HepG2 (cell line): ENCODE data around the gene TNFRSF21. TPM values are rescaled to one million over a fixed set of nuclear protein-coding genes. Genes with fewer than 3 reads are reported as not detected.

ENCODE experiments used
- ATAC-seq: fragments of 200-7000 bp; cut with Tn5 transposase; 3 replicates; pipeline ENCODE4 v1.9.1; 2020; ENCODE audit warnings: mild to moderate bottlenecking, moderate library complexity
- BruUV-seq: library from RNA; stranded (reverse); fragments of 400-500 nt; replicated peaks from 2 replicates; lab custom pipeline; 2021; lab: Mats Ljungman, UMichigan
- CTCF ChIA-PET: fragments of 300-600 bp; formaldehyde crosslinking; extraction: SDS; loops from one replicate; lab custom pipeline; 2021; ENCODE audit warnings: low total read pairs, inconsistent platforms, low intra/inter-chr PET ratio; lab: Yijun Ruan, JAX
- POLR2A ChIA-PET: fragments of 350-600 bp; sonication (Branson Sonifier 250); formaldehyde crosslinking; loops from one replicate; lab custom pipeline; 2020; ENCODE audit warnings: antibody characterized with exemption, inconsistent platforms; lab: Yijun Ruan, JAX
- DNase-seq: peaks from one replicate; pipeline ENCODE4 v3.0.0-alpha.2; 2015; ENCODE audit warnings: low spot score
- FAIRE-seq: peaks from 3 replicates; lab custom pipeline; 2011; peaks lifted over from hg19 to GRCh38; lab: Jason Lieb, UNC
- H2AFZ ChIP-seq: one replicate; pipeline ENCODE4 v1.6.1; 2011; ENCODE audit warnings: low read length, inconsistent platforms
- H3K27ac ChIP-seq: fragments of 300-600 bp; 3 replicates; pipeline ENCODE4 v1.8.0; 2011; ENCODE audit warnings: mixed run types, mild to moderate bottlenecking, mixed read lengths, low read length, inconsistent platforms; ENCODE audit not compliant: insufficient read depth; ENCODE audit errors: extremely low read length
- H3K27me3 ChIP-seq, 2 experiments: fragments of 200-600 bp in 1 of 2; 2 replicates in 1 of 2; 3 replicates in 1 of 2; pipeline versions ENCODE4 v1.6.0 to v1.8.0; 2011; ENCODE audit warnings: low read length in 2 of 2, mild to moderate bottlenecking in 2 of 2, moderate library complexity in 2 of 2, inconsistent platforms in 1 of 2; ENCODE audit not compliant: insufficient read depth in 2 of 2, control insufficient read depth in 1 of 2
- H3K36me3 ChIP-seq, 2 experiments: fragments of 200-600 bp in 1 of 2; replicated peaks in 1 of 2; 2 replicates in 1 of 2; 3 replicates in 1 of 2; pipeline versions ENCODE4 v1.5.1 to v1.8.0; 2011; ENCODE audit warnings: low read length in 2 of 2, inconsistent platforms in 1 of 2; ENCODE audit not compliant: insufficient read depth in 2 of 2, control insufficient read depth in 1 of 2
- H3K4me1 ChIP-seq: 2 replicates; pipeline ENCODE4 v1.5.1; 2012; ENCODE audit warnings: low read length, inconsistent platforms; ENCODE audit not compliant: insufficient read depth
- H3K4me2 ChIP-seq: 2 replicates; pipeline ENCODE4 v1.6.0; 2011; ENCODE audit warnings: low read depth, low read length, inconsistent platforms
- H3K4me3 ChIP-seq, 3 experiments: fragments of 200-600 bp in 1 of 3; sonication (generic), shearing (Covaris generic) in 1 of 3; replicated peaks in 1 of 3; 2 replicates each; pipeline ENCODE4 v1.5.1; 2011 to 2016; ENCODE audit warnings: low read length in 3 of 3, inconsistent platforms in 2 of 3, low read depth in 2 of 3, mild to moderate bottlenecking in 2 of 3, control low read depth in 1 of 3, mixed read lengths in 1 of 3; ENCODE audit not compliant: insufficient read depth in 1 of 3
- H3K79me2 ChIP-seq: one replicate; pipeline ENCODE4 v1.6.1; 2011; ENCODE audit warnings: low read length, inconsistent platforms; ENCODE audit not compliant: insufficient read depth
- H3K9ac ChIP-seq: 2 replicates; pipeline ENCODE4 v1.6.0; 2011; ENCODE audit warnings: mild to moderate bottlenecking, low read depth, low read length, inconsistent platforms; ENCODE audit not compliant: insufficient read depth
- H3K9me3 ChIP-seq: 2 replicates; pipeline ENCODE4 v1.5.1; 2012; ENCODE audit warnings: mild to moderate bottlenecking, low read length
- H4K20me1 ChIP-seq: 2 replicates; pipeline ENCODE4 v1.6.0; 2011; ENCODE audit warnings: inconsistent platforms, mild to moderate bottlenecking, low read length, moderate library complexity; ENCODE audit not compliant: insufficient read depth
- CEBPB ChIP-seq: IDR thresholded peaks from 2 replicates; pipeline ENCODE4 v1.6.1; 2011; ENCODE audit warnings: low read depth, low read length, improper control_type of control experiment, borderline replicate concordance
- MTA1 ChIP-seq: sonication (generic); formaldehyde crosslinking; IDR thresholded peaks from 2 replicates; pipeline ENCODE4 v1.4.0; 2020; ENCODE audit warnings: missing genetic modification reagents, mild to moderate bottlenecking, borderline replicate concordance
- ZBTB20 ChIP-seq: sonication (generic); formaldehyde crosslinking; IDR thresholded peaks from 2 replicates; pipeline ENCODE4 v1.8.1; 2023; ENCODE audit warnings: missing genetic modification reagents, low read depth, mild to moderate bottlenecking, borderline replicate concordance
- WGBS: methylation state at CpG from one replicate; pipeline ENCODE4 v1.1.6; 2017; ENCODE audit warnings: low lambda C conversion rate; 5-methylcytosine and 5-hydroxymethylcytosine counted together
- in situ Hi-C: cut with HindIII; loops from 2 replicates; pipeline ENCODE4 v1.10.0; 2017; ENCODE audit warnings: low pct_unique_long_range_greater_than_20kb; ENCODE audit not compliant: extremely low pct_ligation_motif_present
- intact Hi-C: fragments of 100-400 bp; cut with micrococcal nuclease; formaldehyde crosslinking; loops from one replicate; pipeline ENCODE4 v1.10.0; 2022; ENCODE audit not compliant: unreplicated experiment
- polyA plus RNA-seq, 8 experiments: library from polyadenylated mRNA; depleted of rRNA in 3 of 8; stranded (reverse) in 7 of 8; unstranded in 1 of 8; fragments of >200 nt; fragmentation: Illumina TruSeq in 4 of 8; extraction: Trizol in 4 of 8; gene quantifications; 2 replicates each; pipeline versions ENCODE4 v1.2.1 to v1.2.3, GENCODE V29; 2011 to 2016; ENCODE audit warnings: low read depth in 4 of 8, missing spikeins in 1 of 8, mixed read lengths in 1 of 8; ENCODE audit not compliant: insufficient read depth in 1 of 8
- total RNA-seq, 5 experiments: library from RNA; depleted of rRNA; stranded (reverse); fragments of >200 nt; fragmentation: Illumina TruSeq; extraction: Trizol; gene quantifications; 2 replicates each; pipeline ENCODE4 v1.2.3, GENCODE V29; 2016; ENCODE audit warnings: low read depth in 1 of 5
- TF ChIP-seq, protein P1 (sequence below): sonication (generic); formaldehyde crosslinking; IDR thresholded peaks from 2 replicates; pipeline ENCODE4 v1.5.0; 2020; ENCODE audit warnings: mild to moderate bottlenecking, missing genetic modification reagents, moderate library complexity

The TNFRSF21 gene
- total and polyA plus RNA-seq, 2 of the 13 experiments (the other 11 are each of a cell fraction or from before 2014, with no cell fraction given): 24.8 to 46.3 TPM

DNA sequence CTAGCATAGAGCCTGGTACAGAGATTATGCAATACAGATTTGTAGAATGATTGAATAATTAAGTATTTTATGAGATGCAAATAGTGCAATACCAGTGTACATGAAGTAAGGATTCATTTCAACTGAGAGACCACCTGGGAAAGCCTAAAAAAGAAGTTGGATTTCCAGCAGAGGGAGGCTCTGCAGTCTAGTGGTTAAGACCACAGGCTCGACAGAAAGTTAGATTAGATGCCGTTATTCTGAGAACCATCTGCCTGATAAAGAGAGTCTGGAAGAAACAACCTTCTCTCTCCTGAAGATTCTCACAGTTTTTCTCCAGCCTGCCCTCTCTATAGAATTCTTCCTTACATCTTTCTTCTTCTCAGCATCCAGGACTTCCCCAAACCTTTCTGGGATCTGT is 13.6 kb upstream of the TNFRSF21 start:
- ATAC-seq (no peak), FAIRE-seq (no peak), DNase-seq (no peak)
- ChIA-PET CTCF (no interaction called here), POLR2A (no interaction called here)
- Histone ChIP-seq H4K20me1 (no peaks in the 10 kb centered on the region), H3K79me2 (no peaks in the 10 kb centered on the region), H3K36me3 (no peaks in the 10 kb centered on the region), H3K4me2 (no peak overlapping the region), H2AFZ (no peak overlapping the region), H3K9me3 (no peaks in the 10 kb centered on the region), H3K4me1 (peaks cover 11% of the 10 kb centered on the region; the same call in 1 of the 2 replicates), H3K27me3 (peaks cover 0 to 11% of the 10 kb centered on the region in 2 experiments; a peak in 1 of 5 replicates), H3K9ac (no peak overlapping the region), H3K27ac (no peak overlapping the region), H3K4me3 (no peak overlapping the region)
- BruUV-seq: no TSS peak
- TF ChIP-seq CEBPB: 0 out of 2 replicates have a peak, but pooled peaks have one; percentile 25
- no peak for TF ChIP-seq MTA1 (CRISPR knock-in tag)
- whole genome bisulfite sequencing: 3% methylated on average over 2 of the region's 2 CpGs
- in situ Hi-C loops (loop anchor here (25.0 kb wide), 1 partner anchor 461 kb away; no protein-coding TSS in a partner anchor), intact Hi-C loops (no loop called here)

DNA sequence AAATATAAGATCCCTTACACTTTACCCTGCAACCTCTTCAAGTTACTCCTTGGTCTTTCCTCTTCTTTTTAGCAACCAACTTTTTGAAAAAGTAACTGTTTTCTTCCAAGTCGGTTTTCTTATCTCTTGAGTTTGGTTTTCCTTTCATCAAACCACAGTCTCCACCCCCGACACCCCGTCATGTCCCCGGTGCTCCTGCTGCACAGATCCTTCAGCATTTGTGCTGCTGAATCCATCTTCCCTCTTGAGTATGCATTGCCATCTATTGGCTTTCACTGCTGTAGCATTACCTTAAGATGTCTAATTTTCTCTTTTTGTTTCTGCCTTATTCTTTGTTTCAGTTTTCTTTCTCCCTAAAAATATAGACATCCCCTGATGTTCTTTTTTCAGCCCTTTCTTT is 11.9 kb upstream of the TNFRSF21 start:
- POLR2A ChIA-PET: no interaction called here

More for the DNA sequence above, 11.9 kb upstream of the TNFRSF21 start:
- Histone ChIP-seq H3K9me3 (no peaks in the 10 kb centered on the region), H3K9ac (no peak overlapping the region), H3K36me3 (no peaks in the 10 kb centered on the region), H4K20me1 (no peaks in the 10 kb centered on the region), H3K4me1 (peaks cover 7% of the 10 kb centered on the region; the same call in 1 of the 2 replicates), H3K4me2 (no peak overlapping the region), H3K4me3 (no peak overlapping the region), H3K79me2 (no peaks in the 10 kb centered on the region), H3K27ac (no peak overlapping the region), H3K27me3 (peaks cover 0 to 20% of the 10 kb centered on the region in 2 experiments; a peak in 3 of 5 replicates), H2AFZ (no peak overlapping the region)
- WGBS: 49% methylated on average over 4 of the region's 4 CpGs
- CTCF ChIA-PET: no interaction called here
- in situ Hi-C loops: loop anchor here (25.0 kb wide), 1 partner anchor 459 kb away; no protein-coding TSS in a partner anchor
- no peak for FAIRE-seq
- TF ChIP-seq, protein P1, sequence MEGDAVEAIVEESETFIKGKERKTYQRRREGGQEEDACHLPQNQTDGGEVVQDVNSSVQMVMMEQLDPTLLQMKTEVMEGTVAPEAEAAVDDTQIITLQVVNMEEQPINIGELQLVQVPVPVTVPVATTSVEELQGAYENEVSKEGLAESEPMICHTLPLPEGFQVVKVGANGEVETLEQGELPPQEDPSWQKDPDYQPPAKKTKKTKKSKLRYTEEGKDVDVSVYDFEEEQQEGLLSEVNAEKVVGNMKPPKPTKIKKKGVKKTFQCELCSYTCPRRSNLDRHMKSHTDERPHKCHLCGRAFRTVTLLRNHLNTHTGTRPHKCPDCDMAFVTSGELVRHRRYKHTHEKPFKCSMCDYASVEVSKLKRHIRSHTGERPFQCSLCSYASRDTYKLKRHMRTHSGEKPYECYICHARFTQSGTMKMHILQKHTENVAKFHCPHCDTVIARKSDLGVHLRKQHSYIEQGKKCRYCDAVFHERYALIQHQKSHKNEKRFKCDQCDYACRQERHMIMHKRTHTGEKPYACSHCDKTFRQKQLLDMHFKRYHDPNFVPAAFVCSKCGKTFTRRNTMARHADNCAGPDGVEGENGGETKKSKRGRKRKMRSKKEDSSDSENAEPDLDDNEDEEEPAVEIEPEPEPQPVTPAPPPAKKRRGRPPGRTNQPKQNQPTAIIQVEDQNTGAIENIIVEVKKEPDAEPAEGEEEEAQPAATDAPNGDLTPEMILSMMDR: peak; percentile 14; the same call in 1 of the 2 replicates
- no peak for TF ChIP-seq ZBTB20
- no peak for DNase-seq
- no peak for ATAC-seq
- no TSS peak for BruUV-seq
- intact Hi-C loops: no loop called here
